IPS-NIHi11 (cell line): ENCODE data around the gene KIF1A.
A peak's percentile ranks its signal among the peaks of the same experiment; 100 is the strongest.
"Not testable (repeated sequence)": the region's sequence is repeated elsewhere in the genome, so short reads cannot be mapped to it uniquely, and the experiment has no call there.

Experiments used
- DNase-seq: peaks from one replicate; pipeline ENCODE4 v3.0.0; 2012; ENCODE audit warnings: mixed read lengths, low spot score

Gene KIF1A

DNA sequence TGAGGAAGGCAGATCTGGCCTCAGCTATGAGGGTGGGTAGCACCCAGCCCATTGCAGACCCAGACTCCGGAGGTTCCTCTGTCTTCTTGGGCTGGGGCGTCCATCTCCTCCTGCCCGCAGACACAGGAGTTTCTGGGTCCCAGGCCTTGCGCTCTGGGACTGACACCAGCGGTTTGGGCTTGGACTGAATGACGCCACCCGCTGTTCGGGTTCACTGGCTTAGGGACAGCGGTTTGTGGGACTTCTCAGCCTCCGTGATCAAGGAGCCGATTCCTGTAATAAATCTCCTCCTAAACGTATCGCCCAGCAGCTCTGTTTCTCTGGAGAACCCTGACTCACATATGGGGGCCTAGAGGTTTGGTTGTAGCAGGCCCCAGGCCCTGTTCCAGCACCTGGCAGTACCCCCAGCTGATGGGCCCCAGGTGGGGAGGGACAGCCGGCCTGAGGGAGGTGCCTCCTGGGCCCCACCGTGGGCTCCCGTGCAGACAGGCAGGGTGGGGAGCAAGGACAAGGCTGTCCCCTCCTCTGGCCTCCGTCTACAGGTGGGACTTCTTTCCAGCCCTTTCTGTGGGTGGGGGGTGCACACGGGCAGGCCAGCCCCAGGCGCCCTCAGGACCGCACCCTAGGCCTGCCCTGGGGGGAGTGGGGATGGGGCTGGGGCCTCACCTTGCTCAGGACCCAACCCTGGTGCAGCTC lies 132.8 kb downstream of the KIF1A start:
- DNase-seq, result no peak

GRCh38 chr2:240686460-240686859 lies 133.6 kb downstream of the KIF1A start:
- no peak for DNase-seq

GRCh38 chr2:240685771-240686371 lies 134.1 kb downstream of the KIF1A start:
- DNase-seq, result peak; percentile 74

GRCh38 chr2:240683980-240684728 lies 135.9 kb downstream of the KIF1A start:
- not testable (repeated sequence) for DNase-seq

GRCh38 chr2:240683329-240683979 lies 136.6 kb downstream of the KIF1A start:
- not testable (repeated sequence) for DNase-seq

DNA sequence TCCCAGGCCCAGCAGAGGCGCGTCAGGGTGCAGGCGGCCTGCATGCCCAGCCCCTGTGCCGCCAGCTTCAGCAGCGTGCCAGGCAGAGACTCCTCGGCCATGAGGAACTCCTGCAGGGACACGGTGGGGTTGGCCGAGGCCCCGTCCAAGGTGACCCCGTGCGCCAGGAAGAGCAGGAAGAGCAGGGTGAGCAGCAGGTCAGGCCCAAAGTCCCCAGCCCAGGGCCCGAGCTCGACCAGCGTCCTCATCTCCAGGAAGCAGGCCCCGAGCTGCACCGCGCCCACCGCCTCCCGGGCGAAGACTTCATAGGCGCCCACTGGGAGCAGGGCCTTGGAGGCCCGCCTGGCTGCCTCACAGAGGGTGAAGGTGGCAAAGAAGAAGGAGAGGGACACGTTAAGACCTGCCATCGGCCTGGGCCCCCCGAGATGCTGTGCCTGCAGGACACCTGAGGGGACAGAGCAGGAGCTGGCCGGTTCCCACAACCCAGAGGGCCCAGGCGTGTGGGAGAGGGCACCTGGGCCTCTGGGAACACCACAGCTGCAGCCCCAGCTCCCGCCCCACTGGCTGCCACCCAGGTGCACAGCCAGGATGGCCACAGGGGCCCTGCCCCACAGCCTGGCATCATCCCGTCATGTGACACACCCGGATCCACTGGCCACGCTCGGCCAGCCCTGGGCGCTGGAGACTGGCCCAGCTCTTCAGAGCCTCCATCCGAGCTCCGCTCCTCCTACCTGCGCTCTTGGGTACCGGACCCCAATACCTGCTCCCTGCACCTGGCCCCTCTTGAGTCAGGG lies 137.4 kb downstream of the KIF1A start, which contains the start of gene AQP12B:
Gene AQP12B (minus strand): TSS at position 455 of the 794 bp plus-strand sequence. CDS start 48 bp downstream, at position 407.
- not testable (repeated sequence) for DNase-seq

- not testable (repeated sequence) for DNase-seq
Measured at GRCh38 chr2:240680185-240680584, 139.8 kb downstream of the KIF1A start.

- not testable (repeated sequence) for DNase-seq
Measured at GRCh38 chr2:240678909-240679308, 141.1 kb downstream of the KIF1A start.

GRCh38 chr2:240678043-240678442 lies 142.0 kb downstream of the KIF1A start:
- not testable (repeated sequence) for DNase-seq

DNA sequence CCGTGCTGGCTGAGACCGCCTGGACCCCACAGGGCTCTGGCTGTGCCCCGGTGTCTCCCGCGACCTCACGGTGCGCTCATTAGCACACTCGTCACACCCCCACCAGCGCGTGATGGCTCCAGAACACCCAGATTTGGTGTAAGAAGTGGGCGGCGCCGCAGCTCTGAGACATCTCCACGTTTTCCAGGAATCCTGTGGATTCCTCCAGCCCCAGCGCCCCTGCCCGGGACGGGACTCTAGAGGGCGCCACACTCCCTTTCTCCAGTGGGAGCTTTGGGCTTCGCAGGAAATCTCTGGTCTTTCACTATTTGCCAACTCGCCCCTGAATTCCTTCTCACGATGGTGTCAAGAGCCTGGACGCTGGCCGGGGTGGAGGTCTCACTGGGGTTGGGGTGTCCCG lies 144.7 kb downstream of the KIF1A start:
- DNase-seq, result not testable (repeated sequence)

DNA sequence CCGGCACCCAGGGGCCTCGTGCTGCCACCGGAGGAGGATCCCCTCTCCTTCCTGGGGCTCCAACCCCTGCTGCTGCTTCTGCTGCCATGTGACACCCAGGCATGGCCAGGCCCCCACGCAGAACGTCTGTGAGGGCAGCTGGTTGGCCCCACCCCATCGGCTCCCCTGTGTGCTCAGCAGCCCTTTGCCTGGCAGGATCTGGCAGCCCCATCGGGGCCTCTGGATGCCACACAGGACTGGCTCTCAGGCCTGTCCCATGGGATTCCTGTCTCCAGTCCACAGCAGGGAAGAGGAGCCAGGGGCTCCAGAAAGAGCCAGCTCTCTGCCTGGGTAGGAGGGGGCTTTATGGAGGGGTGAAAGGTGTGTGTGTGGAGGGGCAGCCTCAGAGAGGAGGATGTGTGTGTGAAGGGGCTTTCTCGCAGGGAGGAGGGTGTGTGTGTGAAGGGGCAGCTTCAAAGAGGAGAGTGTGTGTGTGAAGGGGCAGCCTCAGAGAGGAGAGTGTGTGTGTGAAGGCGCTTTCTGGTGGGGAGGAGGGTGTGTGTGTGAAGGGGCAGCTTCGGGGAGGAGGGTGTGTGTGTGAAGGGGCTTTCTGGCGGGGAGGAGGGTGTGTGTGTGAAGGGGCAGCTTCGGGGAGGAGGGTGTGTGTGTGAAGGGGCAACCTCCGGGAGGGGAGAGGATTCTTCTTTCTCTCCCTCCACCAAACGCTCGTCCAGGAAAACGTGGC lies 145.4 kb downstream of the KIF1A start:
- not testable (repeated sequence) for DNase-seq

DNA sequence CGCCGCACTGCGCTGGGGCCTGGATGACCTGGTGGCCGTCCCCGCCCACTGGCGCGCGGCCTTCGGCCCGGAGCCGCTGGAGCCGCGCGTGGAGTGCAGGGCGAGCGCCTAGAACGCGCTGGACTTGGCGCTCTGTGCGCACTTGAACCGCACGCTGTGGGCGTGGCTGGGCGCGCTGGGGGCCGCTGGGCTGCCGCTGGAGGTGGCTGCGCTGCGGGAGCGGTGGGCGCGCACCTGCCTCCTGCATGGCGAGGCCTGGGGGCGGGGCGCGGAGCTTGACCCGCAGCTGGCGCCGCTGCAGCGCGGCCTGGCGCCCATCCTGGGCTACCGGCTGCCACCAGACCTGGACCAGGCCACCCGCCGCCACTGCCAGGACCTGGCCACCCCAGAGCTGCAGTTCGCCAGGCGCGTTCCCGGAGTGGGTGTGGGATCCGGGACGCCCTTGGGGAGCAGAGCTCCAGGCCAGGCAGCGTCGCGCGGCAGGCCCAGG lies 147.3 kb downstream of the KIF1A start:
- DNase-seq, result peak; percentile 69

- DNase-seq, result peak; percentile 35
Measured at GRCh38 chr2:240672076-240672700, 147.8 kb downstream of the KIF1A start.

- DNase-seq, result no peak
Measured at GRCh38 chr2:240670950-240671349, 149.1 kb downstream of the KIF1A start.

GRCh38 chr2:240670402-240670801 lies 149.6 kb downstream of the KIF1A start:
- DNase-seq, result no peak

DNA sequence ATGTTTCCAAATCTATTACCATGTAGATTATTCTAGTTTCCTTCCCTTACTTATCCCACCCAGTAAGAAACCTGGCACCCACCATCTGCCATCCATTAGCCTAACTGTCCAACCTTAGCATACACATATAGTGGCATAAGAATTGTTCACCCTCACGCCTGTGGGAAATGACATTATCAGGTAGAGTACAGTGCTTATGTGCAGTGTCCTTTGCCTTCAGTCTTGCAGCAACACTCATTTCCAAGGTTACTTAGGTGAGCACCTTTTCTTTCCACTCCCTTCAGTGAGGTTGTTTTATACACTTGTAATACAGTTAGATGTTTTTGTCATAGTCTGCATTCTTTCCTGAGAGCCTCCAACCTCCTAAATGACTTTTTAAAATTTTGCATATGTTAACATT lies 155.4 kb downstream of the KIF1A start:
- DNase-seq, result no peak
